HepG2 (cell line): ENCODE measurements around the gene FAM81A. TPM values are rescaled to one million over a fixed set of nuclear protein-coding genes. Genes with fewer than 3 reads are reported as not detected.

Experiments used
- ATAC-seq: fragments of 200-7000 bp; cut with Tn5 transposase; 3 replicates; pipeline ENCODE4 v1.9.1; 2020; ENCODE audit warnings: mild to moderate bottlenecking, moderate library complexity
- BruUV-seq: library from RNA; stranded (reverse); fragments of 400-500 nt; replicated peaks from 2 replicates; lab custom pipeline; 2021; lab: Mats Ljungman, UMichigan
- CTCF ChIA-PET: fragments of 300-600 bp; formaldehyde crosslinking; extraction: SDS; loops from one replicate; lab custom pipeline; 2021; ENCODE audit warnings: low total read pairs, inconsistent platforms, low intra/inter-chr PET ratio; lab: Yijun Ruan, JAX
- POLR2A ChIA-PET: fragments of 350-600 bp; sonication (Branson Sonifier 250); formaldehyde crosslinking; loops from one replicate; lab custom pipeline; 2020; ENCODE audit warnings: antibody characterized with exemption, inconsistent platforms; lab: Yijun Ruan, JAX
- DNase-seq: peaks from one replicate; pipeline ENCODE4 v3.0.0-alpha.2; 2015; ENCODE audit warnings: low spot score
- FAIRE-seq: peaks from 3 replicates; lab custom pipeline; 2011; peaks lifted over from hg19 to GRCh38; lab: Jason Lieb, UNC
- H2AFZ ChIP-seq: one replicate; pipeline ENCODE4 v1.6.1; 2011; ENCODE audit warnings: low read length, inconsistent platforms
- H3K27ac ChIP-seq: fragments of 300-600 bp; 3 replicates; pipeline ENCODE4 v1.8.0; 2011; ENCODE audit warnings: mixed run types, mild to moderate bottlenecking, mixed read lengths, low read length, inconsistent platforms; ENCODE audit not compliant: insufficient read depth; ENCODE audit errors: extremely low read length
- H3K27me3 ChIP-seq, 2 experiments: fragments of 200-600 bp in 1 of 2; 2 replicates in 1 of 2; 3 replicates in 1 of 2; pipeline versions ENCODE4 v1.6.0 to v1.8.0; 2011; ENCODE audit warnings: low read length in 2 of 2, mild to moderate bottlenecking in 2 of 2, moderate library complexity in 2 of 2, inconsistent platforms in 1 of 2; ENCODE audit not compliant: insufficient read depth in 2 of 2, control insufficient read depth in 1 of 2
- H3K36me3 ChIP-seq, 2 experiments: fragments of 200-600 bp in 1 of 2; replicated peaks in 1 of 2; 2 replicates in 1 of 2; 3 replicates in 1 of 2; pipeline versions ENCODE4 v1.5.1 to v1.8.0; 2011; ENCODE audit warnings: low read length in 2 of 2, inconsistent platforms in 1 of 2; ENCODE audit not compliant: insufficient read depth in 2 of 2, control insufficient read depth in 1 of 2
- H3K4me1 ChIP-seq: 2 replicates; pipeline ENCODE4 v1.5.1; 2012; ENCODE audit warnings: low read length, inconsistent platforms; ENCODE audit not compliant: insufficient read depth
- H3K4me2 ChIP-seq: 2 replicates; pipeline ENCODE4 v1.6.0; 2011; ENCODE audit warnings: low read depth, low read length, inconsistent platforms
- H3K4me3 ChIP-seq, 3 experiments: fragments of 200-600 bp in 1 of 3; sonication (generic), shearing (Covaris generic) in 1 of 3; replicated peaks in 1 of 3; 2 replicates each; pipeline ENCODE4 v1.5.1; 2011 to 2016; ENCODE audit warnings: low read length in 3 of 3, inconsistent platforms in 2 of 3, low read depth in 2 of 3, mild to moderate bottlenecking in 2 of 3, control low read depth in 1 of 3, mixed read lengths in 1 of 3; ENCODE audit not compliant: insufficient read depth in 1 of 3
- H3K79me2 ChIP-seq: one replicate; pipeline ENCODE4 v1.6.1; 2011; ENCODE audit warnings: low read length, inconsistent platforms; ENCODE audit not compliant: insufficient read depth
- H3K9ac ChIP-seq: 2 replicates; pipeline ENCODE4 v1.6.0; 2011; ENCODE audit warnings: mild to moderate bottlenecking, low read depth, low read length, inconsistent platforms; ENCODE audit not compliant: insufficient read depth
- H3K9me3 ChIP-seq: 2 replicates; pipeline ENCODE4 v1.5.1; 2012; ENCODE audit warnings: mild to moderate bottlenecking, low read length
- H4K20me1 ChIP-seq: 2 replicates; pipeline ENCODE4 v1.6.0; 2011; ENCODE audit warnings: inconsistent platforms, mild to moderate bottlenecking, low read length, moderate library complexity; ENCODE audit not compliant: insufficient read depth
- CEBPZ ChIP-seq: IDR thresholded peaks from 2 replicates; pipeline ENCODE4 v1.6.1; 2012; ENCODE audit warnings: low read length, improper control_type of control experiment
- ELK4 ChIP-seq: sonication (generic); formaldehyde crosslinking; IDR thresholded peaks from 2 replicates; pipeline ENCODE4 v1.9.0; 2021; ENCODE audit warnings: missing genetic modification reagents, borderline replicate concordance
- HMG20A ChIP-seq: IDR thresholded peaks from 2 replicates; pipeline ENCODE4 v1.6.1; 2016; ENCODE audit warnings: borderline replicate concordance
- MAZ ChIP-seq, 2 experiments: sonication (generic) in 1 of 2; formaldehyde crosslinking in 1 of 2; IDR thresholded peaks; 2 replicates each; pipeline versions ENCODE4 v1.5.0 to v1.6.1; 2012 to 2020; ENCODE audit warnings: low read depth in 2 of 2, mild to moderate bottlenecking in 2 of 2, borderline replicate concordance in 1 of 2, improper control_type of control experiment in 1 of 2, low read length in 1 of 2, missing genetic modification reagents in 1 of 2, moderate library complexity in 1 of 2
- MIER3 ChIP-seq: IDR thresholded peaks from 2 replicates; pipeline ENCODE4 v1.6.1; 2016; ENCODE audit warnings: missing compliant biosample characterization, borderline replicate concordance
- PTBP1 ChIP-seq: fragments of 200-400 bp; formaldehyde crosslinking; IDR thresholded peaks from 2 replicates; pipeline ENCODE4 v1.6.1; 2018; ENCODE audit warnings: low read length, low read depth; ENCODE audit not compliant: poor library complexity, severe bottlenecking
- SP1 ChIP-seq, 2 experiments: fragments of 450-650 bp in 1 of 2; sonication (generic) in 1 of 2; formaldehyde crosslinking in 1 of 2; IDR thresholded peaks; 2 replicates each; pipeline versions ENCODE4 v1.4.0 to v1.6.1; 2016 to 2020; ENCODE audit warnings: missing genetic modification reagents in 1 of 2
- ZBTB37 ChIP-seq: sonication (generic); formaldehyde crosslinking; IDR thresholded peaks from 2 replicates; pipeline ENCODE4 v1.4.0; 2020; ENCODE audit warnings: mild to moderate bottlenecking, missing genetic modification reagents
- WGBS: methylation state at CpG from one replicate; pipeline ENCODE4 v1.1.6; 2017; ENCODE audit warnings: low lambda C conversion rate; 5-methylcytosine and 5-hydroxymethylcytosine counted together
- in situ Hi-C: cut with HindIII; loops from 2 replicates; pipeline ENCODE4 v1.10.0; 2017; ENCODE audit warnings: low pct_unique_long_range_greater_than_20kb; ENCODE audit not compliant: extremely low pct_ligation_motif_present
- intact Hi-C: fragments of 100-400 bp; cut with micrococcal nuclease; formaldehyde crosslinking; loops from one replicate; pipeline ENCODE4 v1.10.0; 2022; ENCODE audit not compliant: unreplicated experiment
- polyA plus RNA-seq, 8 experiments: library from polyadenylated mRNA; depleted of rRNA in 3 of 8; stranded (reverse) in 7 of 8; unstranded in 1 of 8; fragments of >200 nt; fragmentation: Illumina TruSeq in 4 of 8; extraction: Trizol in 4 of 8; gene quantifications; 2 replicates each; pipeline versions ENCODE4 v1.2.1 to v1.2.3, GENCODE V29; 2011 to 2016; ENCODE audit warnings: low read depth in 4 of 8, missing spikeins in 1 of 8, mixed read lengths in 1 of 8; ENCODE audit not compliant: insufficient read depth in 1 of 8
- total RNA-seq, 5 experiments: library from RNA; depleted of rRNA; stranded (reverse); fragments of >200 nt; fragmentation: Illumina TruSeq; extraction: Trizol; gene quantifications; 2 replicates each; pipeline ENCODE4 v1.2.3, GENCODE V29; 2016; ENCODE audit warnings: low read depth in 1 of 5
- TF ChIP-seq, protein P1 (sequence below): sonication (generic); formaldehyde crosslinking; IDR thresholded peaks from 2 replicates; pipeline ENCODE4 v1.8.1; 2022; ENCODE audit warnings: low read depth, mild to moderate bottlenecking, missing genetic modification reagents
- TF ChIP-seq, protein P2 (sequence below): IDR thresholded peaks from 2 replicates; pipeline ENCODE4 v1.6.1; 2016; ENCODE audit warnings: low read depth, control low read depth

The FAM81A gene
- total and polyA plus RNA-seq, 2 of the 13 experiments (the other 11 are each of a cell fraction or from before 2014, with no cell fraction given), result 0.09 TPM; not detected in 1

DNA sequence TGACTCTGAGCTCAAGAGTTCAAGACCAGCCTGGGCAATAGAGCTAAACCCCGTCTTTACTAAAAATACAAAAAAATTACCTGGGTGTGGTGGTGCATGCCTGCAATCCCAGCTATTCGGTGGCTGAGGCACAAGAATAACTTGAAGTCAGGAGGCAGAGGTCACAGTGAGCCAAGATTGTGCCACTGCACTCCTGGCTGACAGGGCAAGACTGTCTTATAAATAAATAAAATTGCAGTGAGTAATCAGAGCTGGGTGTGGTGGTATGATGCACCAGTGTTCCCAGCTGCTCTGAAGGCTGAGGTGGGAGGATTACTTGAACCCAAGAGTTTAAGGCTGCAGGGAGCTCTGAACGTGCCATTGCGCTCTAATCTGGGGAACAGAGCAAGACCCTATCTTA, 117.7 kb downstream of the FAM81A start:
- H3K9me3 ChIP-seq, result no peaks in the 10 kb centered on the region
- in situ Hi-C loops, result no loop called here
- no peak overlapping the region for H3K27ac ChIP-seq
- intact Hi-C loops, result no loop called here
- H3K27me3 ChIP-seq, result peaks cover 0 to 3% of the 10 kb centered on the region in 2 experiments; a peak in 1 of 5 replicates
- no TSS peak for BruUV-seq
- DNase-seq (no peak), ATAC-seq (no peak), FAIRE-seq (no peak)
- no peaks in the 10 kb centered on the region for H3K79me2 ChIP-seq
- no peak overlapping the region for H3K9ac ChIP-seq
- H2AFZ ChIP-seq, result no peak overlapping the region
- H3K4me1 ChIP-seq, result peaks cover 68% of the 10 kb centered on the region
- 60% methylated on average over 4 of the region's 4 CpGs for WGBS
- ChIA-PET CTCF (no interaction called here), POLR2A (no interaction called here)
- H3K36me3 ChIP-seq, result no peaks in the 10 kb centered on the region
- no peak overlapping the region for H3K4me3 ChIP-seq
- H4K20me1 ChIP-seq, result no peaks in the 10 kb centered on the region
- no peak overlapping the region for H3K4me2 ChIP-seq
- TF ChIP-seq CEBPZ (no peak), ELK4 (CRISPR knock-in tag) (no peak), PTBP1 (no peak), MAZ (IDR thresholded peaks at IDR 0.05; ENCODE audit: borderline replicate concordance, low read depth, low read length) (no peak), MAZ (CRISPR knock-in tag; IDR thresholded peaks at IDR 0.05; ENCODE audit: low read depth) (no peak), HMG20A (CRISPR knock-in tag) (no peak), MIER3 (no peak), SP1 (IDR thresholded peaks at IDR 0.05) (no peak), SP1 (CRISPR knock-in tag; IDR thresholded peaks at IDR 0.05) (no peak), ZBTB37 (CRISPR knock-in tag) (no peak)
- TF ChIP-seq, protein P1, sequence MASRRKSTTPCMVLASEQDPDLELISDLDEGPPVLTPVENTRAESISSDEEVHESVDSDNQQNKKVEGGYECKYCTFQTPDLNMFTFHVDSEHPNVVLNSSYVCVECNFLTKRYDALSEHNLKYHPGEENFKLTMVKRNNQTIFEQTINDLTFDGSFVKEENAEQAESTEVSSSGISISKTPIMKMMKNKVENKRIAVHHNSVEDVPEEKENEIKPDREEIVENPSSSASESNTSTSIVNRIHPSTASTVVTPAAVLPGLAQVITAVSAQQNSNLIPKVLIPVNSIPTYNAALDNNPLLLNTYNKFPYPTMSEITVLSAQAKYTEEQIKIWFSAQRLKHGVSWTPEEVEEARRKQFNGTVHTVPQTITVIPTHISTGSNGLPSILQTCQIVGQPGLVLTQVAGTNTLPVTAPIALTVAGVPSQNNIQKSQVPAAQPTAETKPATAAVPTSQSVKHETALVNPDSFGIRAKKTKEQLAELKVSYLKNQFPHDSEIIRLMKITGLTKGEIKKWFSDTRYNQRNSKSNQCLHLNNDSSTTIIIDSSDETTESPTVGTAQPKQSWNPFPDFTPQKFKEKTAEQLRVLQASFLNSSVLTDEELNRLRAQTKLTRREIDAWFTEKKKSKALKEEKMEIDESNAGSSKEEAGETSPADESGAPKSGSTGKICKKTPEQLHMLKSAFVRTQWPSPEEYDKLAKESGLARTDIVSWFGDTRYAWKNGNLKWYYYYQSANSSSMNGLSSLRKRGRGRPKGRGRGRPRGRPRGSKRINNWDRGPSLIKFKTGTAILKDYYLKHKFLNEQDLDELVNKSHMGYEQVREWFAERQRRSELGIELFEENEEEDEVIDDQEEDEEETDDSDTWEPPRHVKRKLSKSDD (CRISPR knock-in tag), result no peak
- TF ChIP-seq, protein P2, sequence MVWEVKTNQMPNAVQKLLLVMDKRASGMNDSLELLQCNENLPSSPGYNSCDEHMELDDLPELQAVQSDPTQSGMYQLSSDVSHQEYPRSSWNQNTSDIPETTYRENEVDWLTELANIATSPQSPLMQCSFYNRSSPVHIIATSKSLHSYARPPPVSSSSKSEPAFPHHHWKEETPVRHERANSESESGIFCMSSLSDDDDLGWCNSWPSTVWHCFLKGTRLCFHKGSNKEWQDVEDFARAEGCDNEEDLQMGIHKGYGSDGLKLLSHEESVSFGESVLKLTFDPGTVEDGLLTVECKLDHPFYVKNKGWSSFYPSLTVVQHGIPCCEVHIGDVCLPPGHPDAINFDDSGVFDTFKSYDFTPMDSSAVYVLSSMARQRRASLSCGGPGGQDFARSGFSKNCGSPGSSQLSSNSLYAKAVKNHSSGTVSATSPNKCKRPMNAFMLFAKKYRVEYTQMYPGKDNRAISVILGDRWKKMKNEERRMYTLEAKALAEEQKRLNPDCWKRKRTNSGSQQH, result no peak
